H9 (cell line): ENCODE measurements around the gene CA11. TPM values are rescaled to one million over a fixed set of nuclear protein-coding genes. Genes with fewer than 3 reads are reported as not detected.
A peak's percentile ranks its signal among the peaks of the same experiment; 100 is the strongest.

Source experiments
- DNase-seq: peaks from one replicate; pipeline ENCODE4 v3.0.0-alpha.2; 2017
- H2AFZ ChIP-seq: one replicate; pipeline ENCODE4 v1.6.1; 2013; ENCODE audit warnings: mild to moderate bottlenecking, low read length, control low read depth, moderate library complexity
- H2AK5ac ChIP-seq: 2 replicates; pipeline ENCODE4 v1.6.1; 2013; ENCODE audit warnings: low read length, control low read depth, mixed read lengths; ENCODE audit not compliant: insufficient read length
- H2BK120ac ChIP-seq: one replicate; pipeline ENCODE4 v1.6.1; 2013; ENCODE audit warnings: low read depth, mild to moderate bottlenecking, low read length, control low read depth, inconsistent platforms; ENCODE audit not compliant: poor library complexity, severe bottlenecking
- H2BK12ac ChIP-seq: 2 replicates; pipeline ENCODE4 v1.6.1; 2013; ENCODE audit warnings: low read length, control low read depth, mixed read lengths, low read depth; ENCODE audit not compliant: insufficient read length
- H2BK15ac ChIP-seq: 2 replicates; pipeline ENCODE4 v1.6.1; 2013; ENCODE audit warnings: low read depth, low read length, control low read depth
- H2BK20ac ChIP-seq: one replicate; pipeline ENCODE4 v1.6.1; 2013; ENCODE audit warnings: low read depth, mild to moderate bottlenecking, low read length, control low read depth, inconsistent platforms; ENCODE audit not compliant: poor library complexity, severe bottlenecking
- H2BK5ac ChIP-seq: 2 replicates; pipeline ENCODE4 v1.6.1; 2013; ENCODE audit warnings: low read length, control low read depth, mixed read lengths; ENCODE audit not compliant: insufficient read length
- H3K14ac ChIP-seq: 2 replicates; pipeline ENCODE4 v1.6.1; 2013; ENCODE audit warnings: low read length, control low read depth; ENCODE audit not compliant: insufficient read depth
- H3K18ac ChIP-seq: 2 replicates; pipeline ENCODE4 v1.6.1; 2013; ENCODE audit warnings: low read depth, mild to moderate bottlenecking, mixed read lengths, low read length, control low read depth; ENCODE audit not compliant: insufficient read length
- H3K23ac ChIP-seq: 2 replicates; pipeline ENCODE4 v1.6.1; 2013; ENCODE audit warnings: low read length, control low read depth, mixed read lengths, low read depth; ENCODE audit not compliant: insufficient read length
- H3K23me2 ChIP-seq: 2 replicates; pipeline ENCODE4 v1.6.1; 2013; ENCODE audit warnings: low read depth, mild to moderate bottlenecking, mixed read lengths, low read length, control low read depth; ENCODE audit not compliant: insufficient read length, poor library complexity, severe bottlenecking
- H3K27ac ChIP-seq: 2 replicates; pipeline ENCODE4 v1.5.1; 2013; ENCODE audit warnings: low read length, control low read depth, mixed read lengths, low read depth; ENCODE audit not compliant: insufficient read length
- H3K27me3 ChIP-seq: 2 replicates; pipeline ENCODE4 v1.6.1; 2013; ENCODE audit warnings: low read length, control low read depth, inconsistent platforms; ENCODE audit not compliant: insufficient read depth
- H3K4ac ChIP-seq: 2 replicates; pipeline ENCODE4 v1.6.1; 2013; ENCODE audit warnings: low read depth, mild to moderate bottlenecking, control low read depth, inconsistent platforms, low read length, moderate library complexity
- H3K4me1 ChIP-seq: 2 replicates; pipeline ENCODE4 v1.6.1; 2013; ENCODE audit warnings: low read length, control low read depth, inconsistent platforms; ENCODE audit not compliant: insufficient read depth
- H3K4me2 ChIP-seq: 2 replicates; pipeline ENCODE4 v1.6.1; 2013; ENCODE audit warnings: low read length, control low read depth, mixed read lengths; ENCODE audit not compliant: insufficient read length, insufficient read depth
- H3K56ac ChIP-seq: 2 replicates; pipeline ENCODE4 v1.6.1; 2013; ENCODE audit warnings: low read depth, mild to moderate bottlenecking, mixed read lengths, low read length, control low read depth; ENCODE audit not compliant: insufficient read length
- H3K79me1 ChIP-seq: 2 replicates; pipeline ENCODE4 v1.6.1; 2013; ENCODE audit warnings: low read depth, mild to moderate bottlenecking, moderate library complexity, low read length, control low read depth, inconsistent platforms; ENCODE audit not compliant: insufficient read depth, poor library complexity, severe bottlenecking
- H3K79me2 ChIP-seq: 2 replicates; pipeline ENCODE4 v1.6.1; 2013; ENCODE audit warnings: low read length, control low read depth, inconsistent platforms; ENCODE audit not compliant: insufficient read depth
- H3K9ac ChIP-seq: 2 replicates; pipeline ENCODE4 v1.6.1; 2013; ENCODE audit warnings: low read length, control low read depth, mixed read lengths; ENCODE audit not compliant: insufficient read length; ENCODE audit errors: extremely low read depth
- H3K9me3 ChIP-seq: one replicate; pipeline ENCODE4 v1.6.1; 2013; ENCODE audit warnings: low read depth, low read length, inconsistent platforms; ENCODE audit not compliant: control insufficient read depth
- H3T11ph ChIP-seq: one replicate; pipeline ENCODE4 v1.6.1; 2013; ENCODE audit warnings: mild to moderate bottlenecking, low read length, control low read depth, inconsistent platforms
- H4K20me1 ChIP-seq: one replicate; pipeline ENCODE4 v1.6.1; 2013; ENCODE audit not compliant: control insufficient read depth, insufficient read length, insufficient read depth
- H4K5ac ChIP-seq: 2 replicates; pipeline ENCODE4 v1.6.1; 2013; ENCODE audit warnings: low read depth, mild to moderate bottlenecking, mixed read lengths, low read length, control low read depth; ENCODE audit not compliant: insufficient read length
- H4K8ac ChIP-seq: replicated peaks from 2 replicates; pipeline ENCODE4 v1.6.1; 2013; ENCODE audit warnings: low read length, control low read depth, mixed read lengths, low read depth; ENCODE audit not compliant: insufficient read length
- H4K91ac ChIP-seq: 2 replicates; pipeline ENCODE4 v1.6.1; 2013; ENCODE audit warnings: low read depth, mild to moderate bottlenecking, moderate library complexity, mixed read lengths, low read length, control low read depth; ENCODE audit not compliant: insufficient read length
- H3K27ac Mint-ChIP-seq, 3 experiments: 2 replicates in 2 of 3; 3 replicates in 1 of 3; pipeline ENCODE4 v1.8.0; 2020 to 2021; ENCODE audit warnings: mixed read lengths in 3 of 3, mild to moderate bottlenecking in 1 of 3, moderate library complexity in 1 of 3
- H3K27me3 Mint-ChIP-seq: 2 replicates; pipeline ENCODE4 v1.8.0; 2021; ENCODE audit warnings: low read depth, mild to moderate bottlenecking, moderate library complexity, mixed read lengths
- H3K36me3 Mint-ChIP-seq, 3 experiments: 2 replicates in 2 of 3; 3 replicates in 1 of 3; pipeline ENCODE4 v1.8.0; 2020 to 2021; ENCODE audit warnings: low read depth in 3 of 3, mixed read lengths in 3 of 3; ENCODE audit not compliant: insufficient read depth in 1 of 3
- H3K4me1 Mint-ChIP-seq, 2 experiments: 2 replicates each; pipeline ENCODE4 v1.8.0; 2020; ENCODE audit warnings: mixed read lengths in 2 of 2
- H3K4me3 Mint-ChIP-seq, 2 experiments: 2 replicates in 1 of 2; 3 replicates in 1 of 2; pipeline ENCODE4 v1.8.0; 2020 to 2021; ENCODE audit warnings: mild to moderate bottlenecking in 2 of 2, mixed read lengths in 2 of 2, moderate library complexity in 1 of 2
- H3K9me3 Mint-ChIP-seq, 2 experiments: 2 replicates in 1 of 2; 3 replicates in 1 of 2; pipeline ENCODE4 v1.8.0; 2020; ENCODE audit warnings: mild to moderate bottlenecking in 2 of 2, mixed read lengths in 2 of 2, moderate library complexity in 1 of 2
- WGBS: extraction: QIAGEN DNeasy Blood & Tissue Kit; methylation state at CpG from one replicate; pipeline ENCODE4 v1.1.7; 2013; ENCODE audit warnings: missing lambda C conversion rate, low lambda C conversion rate, mixed read lengths; ENCODE audit not compliant: insufficient read length; ENCODE audit errors: extremely low coverage; 5-methylcytosine and 5-hydroxymethylcytosine counted together
- total RNA-seq: library from RNA; stranded (reverse); gene quantifications from 2 replicates; pipeline ENCODE4 v1.2.1, GENCODE V29; 2021
- TF ChIP-seq, protein P1 (sequence below): fragments of 200-600 bp; sonication (generic); conservative IDR thresholded peaks from 3 replicates; pipeline ENCODE4 v1.8.0; 2021; ENCODE audit warnings: antibody characterized with exemption, mild to moderate bottlenecking

The CA11 gene
- total RNA-seq, 1 experiment from 2014 or later, result 107 TPM

DNA sequence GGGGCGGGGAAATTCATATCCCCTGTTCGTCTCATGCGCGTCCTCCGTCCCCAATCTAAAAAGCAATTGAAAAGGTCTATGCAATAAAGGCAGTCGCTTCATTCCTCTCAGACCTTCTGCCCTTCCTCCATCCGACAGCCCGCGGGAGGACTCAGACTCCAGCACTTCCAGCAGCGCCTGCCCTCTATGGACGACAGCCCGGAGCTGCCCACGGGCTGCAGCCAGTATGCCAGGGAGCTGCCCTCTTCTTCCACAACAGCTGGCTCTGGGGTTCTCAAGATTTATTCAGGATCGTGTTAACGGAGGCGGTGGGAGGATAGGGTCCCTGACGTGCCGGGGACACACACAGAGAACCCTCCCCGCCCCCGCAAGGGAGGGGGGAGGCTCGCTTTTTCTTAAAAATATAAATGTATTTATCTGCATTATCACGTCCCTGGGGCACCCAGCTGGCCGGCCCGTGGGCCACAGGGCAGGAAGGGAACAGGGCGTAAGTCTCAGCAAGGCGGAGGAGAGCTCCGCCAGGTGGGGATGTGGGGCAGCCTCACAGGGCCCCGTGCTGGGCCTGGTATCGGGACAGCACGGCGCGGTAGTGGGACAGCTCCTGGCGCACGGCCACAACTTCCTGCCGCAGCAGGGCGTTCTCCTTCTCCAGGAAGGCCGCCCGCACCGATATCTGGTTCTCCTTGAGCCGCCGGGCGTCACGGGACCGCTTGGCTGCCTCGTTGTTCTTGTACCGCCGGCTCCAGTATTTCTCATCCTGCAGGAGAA lies 15.5 kb downstream of the CA11 start:
- no peak overlapping the region for H2BK5ac ChIP-seq
- no peak overlapping the region for H3K23ac ChIP-seq
- no CpG with 5 or more reads among the region's 47 CpGs for WGBS
- no peaks in the 10 kb centered on the region for H3K27me3 Mint-ChIP-seq
- no peak overlapping the region for H4K8ac ChIP-seq
- H3K23me2 ChIP-seq, result peaks cover 17% of the 10 kb centered on the region
- no peak overlapping the region for H2BK20ac ChIP-seq
- H3K4ac ChIP-seq, result no peak overlapping the region
- H2BK120ac ChIP-seq, result no peak overlapping the region
- H3K9me3 ChIP-seq, result no peaks in the 10 kb centered on the region
- peak overlapping the region; percentile 18 for H3K27ac ChIP-seq
- H4K5ac ChIP-seq, result no peak overlapping the region
- H3K4me3 Mint-ChIP-seq, result peak overlapping the region; percentile 64 to 82
- H3K9me3 Mint-ChIP-seq, result no peaks in the 10 kb centered on the region
- H2AFZ ChIP-seq, result no peak overlapping the region
- TF ChIP-seq, protein P1, sequence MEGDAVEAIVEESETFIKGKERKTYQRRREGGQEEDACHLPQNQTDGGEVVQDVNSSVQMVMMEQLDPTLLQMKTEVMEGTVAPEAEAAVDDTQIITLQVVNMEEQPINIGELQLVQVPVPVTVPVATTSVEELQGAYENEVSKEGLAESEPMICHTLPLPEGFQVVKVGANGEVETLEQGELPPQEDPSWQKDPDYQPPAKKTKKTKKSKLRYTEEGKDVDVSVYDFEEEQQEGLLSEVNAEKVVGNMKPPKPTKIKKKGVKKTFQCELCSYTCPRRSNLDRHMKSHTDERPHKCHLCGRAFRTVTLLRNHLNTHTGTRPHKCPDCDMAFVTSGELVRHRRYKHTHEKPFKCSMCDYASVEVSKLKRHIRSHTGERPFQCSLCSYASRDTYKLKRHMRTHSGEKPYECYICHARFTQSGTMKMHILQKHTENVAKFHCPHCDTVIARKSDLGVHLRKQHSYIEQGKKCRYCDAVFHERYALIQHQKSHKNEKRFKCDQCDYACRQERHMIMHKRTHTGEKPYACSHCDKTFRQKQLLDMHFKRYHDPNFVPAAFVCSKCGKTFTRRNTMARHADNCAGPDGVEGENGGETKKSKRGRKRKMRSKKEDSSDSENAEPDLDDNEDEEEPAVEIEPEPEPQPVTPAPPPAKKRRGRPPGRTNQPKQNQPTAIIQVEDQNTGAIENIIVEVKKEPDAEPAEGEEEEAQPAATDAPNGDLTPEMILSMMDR, result peak; percentile 56
- H4K91ac ChIP-seq, result no peak overlapping the region
- H3K79me2 ChIP-seq, result no peaks in the 10 kb centered on the region
- H3K79me1 ChIP-seq, result no peaks in the 10 kb centered on the region
- no peak overlapping the region for H2AK5ac ChIP-seq
- H3K36me3 Mint-ChIP-seq, result peaks cover 5 to 25% (median 19%) of the 10 kb centered on the region in 3 experiments
- peak overlapping the region; percentile 97 to 99 (median 99) for H3K27ac Mint-ChIP-seq
- no peaks in the 10 kb centered on the region for H3K27me3 ChIP-seq
- DNase-seq, result peak; percentile 79
- H3K9ac ChIP-seq, result no peak overlapping the region
- H2BK12ac ChIP-seq, result no peak overlapping the region
- no peak overlapping the region for H3K56ac ChIP-seq
- H2BK15ac ChIP-seq, result no peak overlapping the region
- no peaks in the 10 kb centered on the region for H4K20me1 ChIP-seq
- peak overlapping the region; percentile 72 for H3K18ac ChIP-seq
- peaks cover 22 to 50% of the 10 kb centered on the region in 2 experiments for H3K4me1 Mint-ChIP-seq
- H3K14ac ChIP-seq, result peak overlapping the region; percentile 8; the same call in 1 of the 2 replicates
- H3K4me2 ChIP-seq, result peak overlapping the region; percentile 58
- H3K4me1 ChIP-seq, result peaks cover 7% of the 10 kb centered on the region; the same call in 1 of the 2 replicates
- H3T11ph ChIP-seq, result no peak overlapping the region
